ENCODE measurements around the gene EVA1C.

Gene EVA1C

DNA sequence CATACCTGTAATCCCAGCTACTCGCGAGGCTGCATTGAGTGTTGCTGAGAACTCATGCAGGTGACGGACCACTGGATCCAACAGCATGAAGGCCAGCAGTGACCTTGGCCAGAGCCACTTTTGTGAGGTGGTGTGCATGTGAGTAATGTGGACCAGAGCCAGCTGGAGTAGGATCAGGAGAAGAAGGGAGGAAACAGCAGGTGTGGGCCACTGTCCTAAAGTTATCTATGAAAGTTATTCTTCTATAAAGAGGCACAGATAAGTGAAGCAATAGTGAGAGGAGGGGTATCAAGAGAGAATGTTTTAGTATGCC is 125.0 kb downstream of the EVA1C start:
- TF ChIP-seq NFIC (IDR thresholded peaks at IDR 0.05) (no peak), TEAD4 (IDR thresholded peaks at IDR 0.05) (no peak), TCF12 (IDR thresholded peaks at IDR 0.05; ENCODE audit: low read depth) (no peak), EP300 (IDR thresholded peaks at IDR 0.05; ENCODE audit: borderline replicate concordance) (no peak), ZBTB7A (IDR thresholded peaks at IDR 0.05; ENCODE audit: low read depth) (no peak), YY1 (IDR thresholded peaks at IDR 0.05; ENCODE audit: low read depth) (no peak), FOXM1 (IDR thresholded peaks at IDR 0.05; ENCODE audit: borderline replicate concordance, low read depth) (no peak), CEBPB (IDR thresholded peaks at IDR 0.05) (no peak), EGR1 (IDR thresholded peaks at IDR 0.05) (no peak), CREB1 (IDR thresholded peaks at IDR 0.05; ENCODE audit: low read depth) (no peak), RAD21 (IDR thresholded peaks at IDR 0.05; ENCODE audit: low read depth) (no peak), TAF1 (IDR thresholded peaks at IDR 0.05; ENCODE audit: low read depth) (no peak)
- TF ChIP-seq, protein P1, sequence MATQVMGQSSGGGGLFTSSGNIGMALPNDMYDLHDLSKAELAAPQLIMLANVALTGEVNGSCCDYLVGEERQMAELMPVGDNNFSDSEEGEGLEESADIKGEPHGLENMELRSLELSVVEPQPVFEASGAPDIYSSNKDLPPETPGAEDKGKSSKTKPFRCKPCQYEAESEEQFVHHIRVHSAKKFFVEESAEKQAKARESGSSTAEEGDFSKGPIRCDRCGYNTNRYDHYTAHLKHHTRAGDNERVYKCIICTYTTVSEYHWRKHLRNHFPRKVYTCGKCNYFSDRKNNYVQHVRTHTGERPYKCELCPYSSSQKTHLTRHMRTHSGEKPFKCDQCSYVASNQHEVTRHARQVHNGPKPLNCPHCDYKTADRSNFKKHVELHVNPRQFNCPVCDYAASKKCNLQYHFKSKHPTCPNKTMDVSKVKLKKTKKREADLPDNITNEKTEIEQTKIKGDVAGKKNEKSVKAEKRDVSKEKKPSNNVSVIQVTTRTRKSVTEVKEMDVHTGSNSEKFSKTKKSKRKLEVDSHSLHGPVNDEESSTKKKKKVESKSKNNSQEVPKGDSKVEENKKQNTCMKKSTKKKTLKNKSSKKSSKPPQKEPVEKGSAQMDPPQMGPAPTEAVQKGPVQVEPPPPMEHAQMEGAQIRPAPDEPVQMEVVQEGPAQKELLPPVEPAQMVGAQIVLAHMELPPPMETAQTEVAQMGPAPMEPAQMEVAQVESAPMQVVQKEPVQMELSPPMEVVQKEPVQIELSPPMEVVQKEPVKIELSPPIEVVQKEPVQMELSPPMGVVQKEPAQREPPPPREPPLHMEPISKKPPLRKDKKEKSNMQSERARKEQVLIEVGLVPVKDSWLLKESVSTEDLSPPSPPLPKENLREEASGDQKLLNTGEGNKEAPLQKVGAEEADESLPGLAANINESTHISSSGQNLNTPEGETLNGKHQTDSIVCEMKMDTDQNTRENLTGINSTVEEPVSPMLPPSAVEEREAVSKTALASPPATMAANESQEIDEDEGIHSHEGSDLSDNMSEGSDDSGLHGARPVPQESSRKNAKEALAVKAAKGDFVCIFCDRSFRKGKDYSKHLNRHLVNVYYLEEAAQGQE (IDR thresholded peaks at IDR 0.05; ENCODE audit: low read depth): no peak
- TF ChIP-seq, protein P2, sequence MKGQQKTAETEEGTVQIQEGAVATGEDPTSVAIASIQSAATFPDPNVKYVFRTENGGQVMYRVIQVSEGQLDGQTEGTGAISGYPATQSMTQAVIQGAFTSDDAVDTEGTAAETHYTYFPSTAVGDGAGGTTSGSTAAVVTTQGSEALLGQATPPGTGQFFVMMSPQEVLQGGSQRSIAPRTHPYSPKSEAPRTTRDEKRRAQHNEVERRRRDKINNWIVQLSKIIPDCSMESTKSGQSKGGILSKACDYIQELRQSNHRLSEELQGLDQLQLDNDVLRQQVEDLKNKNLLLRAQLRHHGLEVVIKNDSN (IDR thresholded peaks at IDR 0.05): no peak
- TF ChIP-seq, protein P3, sequence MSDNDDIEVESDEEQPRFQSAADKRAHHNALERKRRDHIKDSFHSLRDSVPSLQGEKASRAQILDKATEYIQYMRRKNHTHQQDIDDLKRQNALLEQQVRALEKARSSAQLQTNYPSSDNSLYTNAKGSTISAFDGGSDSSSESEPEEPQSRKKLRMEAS (IDR thresholded peaks at IDR 0.05): no peak

DNA sequence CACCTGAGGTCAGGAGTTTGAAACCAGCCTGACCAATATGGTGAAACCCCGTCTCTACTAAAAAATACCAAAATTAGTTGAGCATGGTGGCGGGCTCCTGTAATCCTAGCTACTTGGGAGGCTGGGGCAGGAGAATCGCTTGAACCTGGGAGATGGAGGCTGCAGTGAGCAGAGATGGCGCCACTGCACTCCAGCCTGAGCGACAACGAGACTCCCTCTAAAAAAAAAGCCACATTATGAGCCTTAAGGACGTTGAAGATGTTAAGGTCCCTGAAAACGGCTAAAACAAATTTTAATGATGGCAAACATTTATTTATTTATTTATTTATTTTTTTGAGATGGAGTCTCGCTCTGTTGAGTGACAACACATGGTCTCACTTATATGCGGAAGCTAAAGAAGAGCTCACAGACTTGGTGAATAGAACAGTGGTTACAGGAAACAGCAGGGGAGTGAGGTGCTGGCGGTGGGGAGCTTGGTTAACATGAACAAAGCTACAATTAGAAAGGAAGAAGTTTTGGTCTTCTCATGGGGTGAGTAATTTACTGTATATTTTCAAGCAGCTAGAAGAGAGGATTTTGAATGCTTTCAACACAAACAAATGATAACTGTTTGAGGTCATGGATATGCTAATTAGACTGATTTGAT is 125.8 kb downstream of the EVA1C start:
- no peak for TF ChIP-seq TAF1 (IDR thresholded peaks at IDR 0.05; ENCODE audit: low read depth)
- no peak for TF ChIP-seq YY1 (IDR thresholded peaks at IDR 0.05; ENCODE audit: low read depth)

DNA sequence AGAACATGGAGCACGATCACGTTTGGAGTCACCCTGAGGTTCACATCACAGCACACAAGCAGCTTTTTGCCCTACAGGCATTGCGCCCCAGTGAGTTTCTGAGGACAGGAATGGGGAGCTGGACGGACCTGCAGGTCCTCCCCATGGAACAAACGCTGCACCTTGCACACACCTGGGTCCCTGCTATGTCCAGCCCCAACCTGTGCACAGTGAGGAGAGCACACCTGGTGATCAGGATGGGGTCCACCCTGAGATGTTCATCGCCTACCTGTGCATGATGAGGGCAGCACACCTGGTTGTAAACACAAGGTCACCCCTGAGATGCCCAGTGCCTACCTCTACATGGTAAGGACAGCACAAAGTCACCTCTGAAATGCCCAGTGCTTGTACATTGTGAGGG is 126.9 kb downstream of the EVA1C start:
- no peak for TF ChIP-seq TEAD4 (IDR thresholded peaks at IDR 0.05)
- TF ChIP-seq, protein P1 (IDR thresholded peaks at IDR 0.05; ENCODE audit: low read depth): no peak

DNA sequence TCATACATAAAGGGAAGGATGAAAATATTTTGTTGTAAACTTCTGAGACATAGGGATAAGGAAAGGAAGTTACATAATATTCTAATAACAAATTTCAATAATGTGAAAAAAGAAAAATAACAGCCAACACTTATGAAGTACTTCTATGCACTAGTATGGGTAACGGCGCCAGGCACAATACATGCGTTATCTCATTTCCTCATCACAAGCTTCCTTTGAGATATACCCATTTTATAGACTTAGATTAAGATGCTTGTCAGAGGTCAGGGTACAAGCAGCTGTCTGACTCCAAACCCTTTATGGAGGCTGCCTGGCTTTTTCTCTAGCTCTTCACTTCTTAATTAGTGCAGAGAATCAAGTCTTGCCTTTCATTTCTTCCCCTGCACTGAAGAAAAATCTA is 131.5 kb downstream of the EVA1C start:
- TF ChIP-seq, protein P1 (IDR thresholded peaks at IDR 0.05; ENCODE audit: low read depth): no peak
- no peak for TF ChIP-seq TCF12 (IDR thresholded peaks at IDR 0.05; ENCODE audit: low read depth)

DNA sequence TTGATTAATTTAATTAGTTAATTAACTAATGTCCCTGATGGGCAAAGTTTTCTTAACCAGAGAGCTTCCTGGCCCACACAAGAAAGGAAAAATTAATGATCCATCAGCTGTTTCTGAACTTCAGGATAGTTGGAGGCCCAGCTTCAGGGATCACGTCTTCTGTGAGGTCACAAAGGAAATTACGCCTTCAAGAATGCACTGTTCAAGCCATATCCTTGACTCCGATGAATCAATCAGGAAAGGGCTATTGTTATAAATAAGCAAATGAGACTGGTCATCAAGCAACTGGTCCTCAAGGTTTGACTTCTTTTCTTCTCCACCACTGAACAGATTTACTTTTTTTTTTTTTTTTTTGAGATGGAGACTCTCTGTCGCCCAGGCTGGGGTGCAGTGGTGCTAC is 132.2 kb downstream of the EVA1C start:
- TF ChIP-seq CEBPB (IDR thresholded peaks at IDR 0.05): no peak
- no peak for TF ChIP-seq EP300 (IDR thresholded peaks at IDR 0.05; ENCODE audit: borderline replicate concordance)
- no peak for TF ChIP-seq TAF1 (IDR thresholded peaks at IDR 0.05; ENCODE audit: low read depth)
- no peak for TF ChIP-seq RAD21 (IDR thresholded peaks at IDR 0.05; ENCODE audit: low read depth)
- no peak for TF ChIP-seq NFIC (IDR thresholded peaks at IDR 0.05)
- no peak for TF ChIP-seq EGR1 (IDR thresholded peaks at IDR 0.05)

DNA sequence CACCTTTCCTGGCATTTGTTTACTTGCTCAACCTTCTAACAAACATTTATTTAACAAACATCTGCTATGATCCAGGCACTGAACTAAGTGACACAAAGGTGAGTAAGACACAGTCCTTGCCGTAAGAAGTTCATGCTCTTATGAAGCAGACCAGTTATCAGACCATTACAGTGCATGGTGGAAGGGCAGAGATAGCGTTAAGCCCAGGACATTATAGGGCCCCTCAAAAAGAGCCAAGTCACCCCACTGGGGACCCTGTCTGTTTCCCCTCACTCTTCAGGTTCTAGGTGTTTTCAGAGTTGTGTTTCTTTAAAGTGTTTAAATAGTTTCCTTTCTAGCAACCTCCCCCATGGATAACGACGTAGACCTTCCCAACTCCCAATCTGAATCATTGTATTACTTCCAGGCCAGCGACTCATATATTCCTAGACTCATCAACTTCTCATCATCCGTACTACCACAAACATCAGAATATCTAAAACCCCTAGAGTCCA is 133.5 kb downstream of the EVA1C start:
- TF ChIP-seq FOXM1 (IDR thresholded peaks at IDR 0.05; ENCODE audit: borderline replicate concordance, low read depth) (no peak), TCF12 (IDR thresholded peaks at IDR 0.05; ENCODE audit: low read depth) (no peak), YY1 (IDR thresholded peaks at IDR 0.05; ENCODE audit: low read depth) (no peak), NFIC (IDR thresholded peaks at IDR 0.05) (no peak), TEAD4 (IDR thresholded peaks at IDR 0.05) (no peak), EGR1 (IDR thresholded peaks at IDR 0.05) (no peak), ZBTB7A (IDR thresholded peaks at IDR 0.05; ENCODE audit: low read depth) (no peak), CEBPB (IDR thresholded peaks at IDR 0.05) (no peak), TAF1 (IDR thresholded peaks at IDR 0.05; ENCODE audit: low read depth) (no peak), CREB1 (IDR thresholded peaks at IDR 0.05; ENCODE audit: low read depth) (no peak), RAD21 (IDR thresholded peaks at IDR 0.05; ENCODE audit: low read depth) (no peak), EP300 (IDR thresholded peaks at IDR 0.05; ENCODE audit: borderline replicate concordance) (no peak)
- TF ChIP-seq, protein P1 (IDR thresholded peaks at IDR 0.05; ENCODE audit: low read depth): no peak
- TF ChIP-seq, protein P3 (IDR thresholded peaks at IDR 0.05): no peak
- TF ChIP-seq, protein P2 (IDR thresholded peaks at IDR 0.05): no peak
